ENCODE measurements around the gene ZFYVE26.
"Not testable (repeated sequence)": the region's sequence is repeated elsewhere in the genome, so short reads cannot be mapped to it uniquely, and the experiment has no call there.

The ZFYVE26 gene

GRCh38 chr14:67816326-67817002, at the start of gene ZFYVE26:
TSS of gene ZFYVE26 (minus strand) at chr14:67816590. CDS start at chr14:67815963, 627 bp downstream.
- DNase-seq = peak; percentile 96

DNA sequence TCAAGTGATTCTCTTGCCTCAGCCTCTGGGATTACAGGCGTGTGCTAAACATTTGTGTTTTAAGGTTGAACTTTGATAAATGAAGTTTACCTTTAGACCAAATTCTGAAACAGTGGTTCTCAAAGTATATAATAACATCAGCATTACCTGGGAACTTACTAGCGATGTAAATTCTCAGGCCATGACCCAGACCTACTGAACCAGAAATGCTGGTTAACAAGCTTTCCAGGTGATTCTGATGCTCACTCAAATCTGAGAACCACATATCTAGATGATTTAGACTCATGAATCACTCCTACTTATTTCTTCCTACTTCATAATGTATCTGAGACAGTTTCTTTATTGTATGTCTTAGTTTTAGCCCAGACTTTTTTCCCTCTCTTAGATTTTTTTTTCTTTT, 46.8 kb upstream of the ZFYVE26 start:
- no peak for DNase-seq

DNA sequence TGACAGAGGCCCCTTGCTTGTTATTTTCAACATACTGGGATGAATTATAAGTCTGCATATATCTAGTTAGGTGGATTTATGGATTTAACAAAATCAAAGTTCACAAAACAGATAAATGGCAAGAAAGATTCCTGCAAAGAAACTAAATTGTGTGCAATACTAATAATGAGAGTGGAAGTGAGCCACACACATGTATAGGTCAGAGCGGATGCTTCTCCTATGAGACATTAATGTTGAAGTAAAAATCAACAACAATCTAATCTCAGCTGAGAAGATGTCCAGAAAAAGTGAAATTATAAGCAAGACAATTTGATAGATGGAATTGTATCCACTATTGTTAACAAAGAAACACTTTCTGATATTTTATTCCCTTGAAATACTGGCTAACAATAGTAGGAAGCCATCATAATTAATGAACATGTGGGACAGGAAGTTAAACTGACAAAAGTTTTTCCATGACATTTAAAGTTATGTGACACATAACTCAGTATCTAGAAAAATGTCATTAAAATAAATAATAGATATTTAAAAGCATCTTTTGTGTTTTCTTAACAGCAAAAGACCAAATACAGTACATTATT, 42.9 kb upstream of the ZFYVE26 start:
- DNase-seq = no peak

DNA sequence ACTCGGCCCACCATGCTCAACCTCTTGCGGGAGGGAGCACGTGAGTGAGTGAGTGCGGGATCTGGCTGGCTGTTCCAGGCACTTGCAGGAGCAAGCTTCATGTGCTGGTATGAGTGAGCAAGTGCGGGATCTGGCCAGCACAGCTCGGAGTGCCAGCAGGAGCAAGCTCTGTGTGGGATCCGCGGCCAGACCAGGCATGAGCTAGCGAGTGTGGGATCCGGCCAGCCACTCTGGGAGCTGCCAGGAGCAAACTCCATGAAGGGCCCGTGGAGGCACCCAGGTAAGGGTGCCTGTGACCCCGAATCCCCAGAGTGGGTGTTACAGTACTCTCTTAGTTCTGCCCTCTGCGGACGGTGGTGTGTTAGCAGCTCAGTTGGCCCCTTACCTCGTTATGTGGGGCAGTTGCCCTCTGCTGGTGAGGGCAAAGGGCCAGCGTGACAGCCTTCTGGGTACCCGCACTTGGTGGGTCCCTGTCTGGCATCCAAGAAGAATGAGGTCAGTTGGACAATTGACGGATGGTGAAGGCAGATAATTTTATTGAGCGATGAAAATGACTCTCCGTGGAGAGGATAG, 41.5 kb upstream of the ZFYVE26 start:
- no peak for DNase-seq

DNA sequence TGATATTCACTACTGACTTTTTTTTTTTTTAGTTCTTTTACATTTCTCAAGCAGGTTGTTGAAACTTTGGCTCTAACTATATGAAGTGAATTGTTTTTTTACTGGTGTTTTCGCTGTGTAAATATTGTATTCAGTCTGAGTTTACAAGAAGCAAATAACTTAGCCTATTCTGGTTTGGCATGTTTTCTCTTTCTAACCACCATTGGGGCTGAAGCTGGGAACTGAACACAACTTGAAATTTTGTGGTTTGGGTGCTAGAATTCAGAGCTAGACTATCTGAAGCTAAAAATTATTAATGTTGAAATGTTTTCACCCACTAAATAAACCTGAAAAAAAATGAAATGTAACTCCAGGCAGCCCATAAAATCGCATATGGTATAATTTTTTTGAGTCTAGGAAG, 40.4 kb upstream of the ZFYVE26 start:
- DNase-seq = no peak

GRCh38 chr14:67853715-67854114, 37.3 kb upstream of the ZFYVE26 start:
- DNase-seq = no peak

- DNase-seq = no peak
Observed at GRCh38 chr14:67852926-67853604, 36.7 kb upstream of the ZFYVE26 start.

GRCh38 chr14:67851785-67852410, 35.5 kb upstream of the ZFYVE26 start:
- DNase-seq = no peak

DNA sequence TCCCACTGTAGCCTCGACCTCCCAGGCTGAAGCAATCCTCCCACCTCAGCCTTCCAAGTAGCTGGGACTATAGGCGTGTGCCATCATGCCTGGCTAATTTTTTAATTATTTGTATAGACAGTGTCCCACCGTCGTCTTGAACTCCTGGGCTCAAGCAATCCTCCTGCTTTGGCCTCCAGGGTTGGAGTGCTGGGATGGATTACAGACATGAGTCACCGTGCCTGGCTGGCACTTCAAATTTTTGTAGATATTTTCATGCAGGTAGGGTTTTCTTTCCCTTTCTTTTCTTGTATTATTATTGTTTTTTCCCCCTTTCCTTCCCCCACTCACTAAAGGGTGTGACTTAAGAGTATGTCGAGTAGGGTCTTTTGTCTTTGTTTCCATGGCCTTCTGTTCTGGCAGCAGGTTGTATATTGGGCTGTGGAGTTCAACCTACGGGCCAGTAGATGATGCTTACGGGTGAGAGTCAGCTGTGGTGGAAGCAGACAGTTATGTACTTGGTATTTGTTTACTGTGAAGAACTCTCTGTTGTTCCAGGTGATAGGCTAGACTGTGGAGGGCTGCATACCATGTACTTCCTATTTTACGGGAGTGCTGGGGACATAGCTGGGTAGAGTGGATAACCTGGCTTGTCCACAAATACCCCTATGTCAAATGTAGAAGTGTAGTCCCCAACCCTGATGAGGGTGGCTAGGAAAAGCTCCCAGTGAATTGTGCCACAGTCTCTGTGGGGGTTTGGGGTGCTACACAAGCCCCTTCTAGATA, 33.9 kb upstream of the ZFYVE26 start:
- no peak for DNase-seq

GRCh38 chr14:67846029-67846610, 29.7 kb upstream of the ZFYVE26 start:
- DNase-seq = no peak

GRCh38 chr14:67837011-67837624, 20.7 kb upstream of the ZFYVE26 start:
- DNase-seq = peak; percentile 60

- DNase-seq = no peak
Observed at GRCh38 chr14:67835596-67835995, 19.2 kb upstream of the ZFYVE26 start.

- no peak for DNase-seq
Observed at GRCh38 chr14:67833403-67833802, 17.0 kb upstream of the ZFYVE26 start.

GRCh38 chr14:67831113-67831512, 14.7 kb upstream of the ZFYVE26 start:
- DNase-seq = no peak

DNA sequence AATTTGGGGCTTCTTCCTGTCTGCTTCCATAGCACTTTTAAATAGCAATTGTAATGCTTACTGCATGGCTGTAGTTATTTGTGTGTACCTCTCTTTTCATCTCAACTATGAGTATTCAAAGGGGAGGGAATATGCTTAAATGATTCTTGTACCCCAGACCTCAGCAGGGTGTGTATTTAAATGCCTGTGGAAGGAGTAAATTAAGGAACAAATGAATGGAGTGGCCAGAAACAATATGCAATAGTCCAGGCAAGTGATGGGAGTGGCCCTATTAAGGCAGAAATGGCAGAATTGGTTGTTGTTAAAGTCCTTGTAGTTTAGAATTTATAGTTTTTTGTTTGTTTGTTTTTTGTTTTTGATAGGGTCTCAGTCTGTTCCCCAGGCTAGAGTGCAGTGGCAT, 4.7 kb upstream of the ZFYVE26 start:
- DNase-seq = no peak

- no peak for DNase-seq
Observed at GRCh38 chr14:67820428-67820971, 4.1 kb upstream of the ZFYVE26 start.

GRCh38 chr14:67819563-67820421, 3.4 kb upstream of the ZFYVE26 start, which contains the start of gene RAD51B:
TSS of gene RAD51B (plus strand) at chr14:67819779.
- DNase-seq = peak; percentile 82

DNA sequence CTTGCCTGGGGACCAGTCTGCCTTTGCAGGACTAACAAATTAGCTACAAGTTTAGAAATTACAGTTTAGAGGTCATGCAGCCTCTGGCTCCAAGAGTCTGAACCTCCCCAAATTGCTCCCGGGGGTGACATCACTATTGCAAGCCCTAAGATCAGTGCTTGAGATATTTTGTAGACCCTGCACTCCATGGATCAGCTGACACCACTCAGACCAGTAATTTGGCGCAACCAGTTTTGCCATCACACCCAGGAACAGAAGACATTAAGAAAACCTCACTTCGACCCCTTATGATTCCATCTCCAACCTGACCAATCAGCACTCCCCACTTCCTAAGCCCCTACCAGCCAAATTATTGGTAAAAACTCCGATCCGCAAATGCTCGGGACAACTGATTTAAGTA, 2.1 kb upstream of the ZFYVE26 start:
- not testable (repeated sequence) for DNase-seq

DNA sequence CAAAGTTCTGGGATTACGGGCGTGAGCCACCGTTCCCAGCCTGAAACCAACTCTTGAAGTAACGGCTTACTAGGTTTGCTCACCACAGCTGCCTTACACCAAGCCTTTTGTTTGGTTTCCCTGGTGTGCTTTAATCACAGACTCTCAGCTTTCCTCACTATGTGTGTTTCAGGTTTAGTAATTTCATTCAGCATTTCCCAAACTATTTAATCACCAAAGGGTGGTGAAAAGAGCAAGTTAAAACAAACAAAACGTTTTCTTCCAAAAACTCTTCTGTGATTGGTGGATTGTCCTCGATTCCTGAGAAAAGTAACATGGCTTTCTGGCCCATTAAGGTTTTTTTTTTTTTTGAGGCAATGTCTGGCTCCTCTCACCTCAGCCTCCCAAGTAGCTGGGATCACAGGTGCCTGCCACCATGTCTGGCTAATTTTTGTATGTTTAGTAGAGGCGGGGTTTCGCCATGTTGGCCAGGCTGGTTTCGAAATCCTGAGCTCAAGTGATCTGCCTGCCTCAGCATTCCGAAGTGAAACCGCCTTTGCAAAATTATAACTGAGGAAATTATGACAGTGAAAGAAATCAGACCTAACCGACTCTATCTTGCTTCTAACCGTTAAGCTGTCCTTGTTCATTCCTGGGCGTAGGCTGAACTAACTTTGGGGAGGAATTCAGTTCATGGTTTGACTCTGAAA, 1.5 kb upstream of the ZFYVE26 start:
- DNase-seq = no peak
